AG04450 (cell line): Measurements from ENCODE around the gene RPL36. TPM values are rescaled to one million over a fixed set of nuclear protein-coding genes. Genes with fewer than 3 reads are reported as not detected.

Experiments used
- CTCF ChIA-PET: fragments of 300-600, 350-600 bp; formaldehyde crosslinking; extraction: SDS; loops from one replicate; lab custom pipeline; 2022; ENCODE audit warnings: antibody characterized with exemption, inconsistent platforms; lab: Charles Lee
- POLR2A ChIA-PET: fragments of 350-600 bp; formaldehyde crosslinking; extraction: SDS; loops from one replicate; lab custom pipeline; 2021; ENCODE audit warnings: antibody characterized with exemption, inconsistent platforms; lab: Yijun Ruan, JAX
- DNase-seq: peaks from one replicate; pipeline ENCODE4 v3.0.0-alpha.2; 2011; ENCODE audit warnings: low read depth, low spot score
- H3K27ac ChIP-seq: one replicate; pipeline ENCODE4 v1.5.1; 2012; ENCODE audit warnings: low read depth, low read length, control low read depth
- H3K27me3 ChIP-seq: one replicate; pipeline ENCODE4 v1.6.0; 2012; ENCODE audit warnings: low read length; ENCODE audit not compliant: control insufficient read depth, insufficient read depth
- H3K4me3 ChIP-seq: 2 replicates; pipeline ENCODE4 v1.5.1; 2011; ENCODE audit warnings: mild to moderate bottlenecking, low read depth, low read length, control low read depth
- H3K9me3 ChIP-seq: 2 replicates; pipeline ENCODE4 v1.5.1; 2012; ENCODE audit warnings: low read length; ENCODE audit not compliant: control insufficient read depth, insufficient read depth
- polyA plus RNA-seq: library from polyadenylated mRNA; depleted of rRNA; stranded (reverse); fragments of >200 nt; gene quantifications from 2 replicates; pipeline ENCODE4 v1.2.3, GENCODE V29; 2011
- TF ChIP-seq, protein P1 (sequence below): IDR thresholded peaks from 2 replicates; pipeline ENCODE4 v1.5.1; 2011; ENCODE audit warnings: low read depth, low read length, control low read depth, inconsistent platforms

Gene RPL36
- polyA plus RNA-seq, 1 experiment: 478 TPM

DNA sequence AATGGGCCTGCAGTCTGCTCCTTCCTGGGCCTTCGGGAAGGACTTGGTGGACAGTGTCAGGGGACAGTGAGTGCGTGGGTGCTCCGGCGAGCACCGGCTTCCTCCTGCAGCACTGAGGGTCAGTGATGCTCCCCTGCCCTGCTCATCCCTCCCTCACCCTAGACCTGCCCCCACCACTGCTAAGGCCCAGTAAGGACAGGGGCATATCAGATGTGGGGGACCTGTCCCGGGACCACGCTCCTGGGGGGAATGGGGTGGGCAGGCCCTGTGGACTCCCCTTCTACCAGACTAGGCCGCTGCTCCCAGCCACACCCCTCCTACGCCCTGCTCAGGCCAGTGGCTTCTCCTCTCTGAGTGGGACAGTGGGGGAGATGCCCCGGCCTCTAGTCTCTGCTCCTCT lies 13.0 kb upstream of the RPL36 start:
- H3K9me3 ChIP-seq: peaks cover 4% of the 10 kb centered on the region; the same call in 1 of the 2 replicates
- no peak overlapping the region for H3K4me3 ChIP-seq
- no peak overlapping the region for H3K27ac ChIP-seq
- no peak for DNase-seq
- H3K27me3 ChIP-seq: no peaks in the 10 kb centered on the region
- ChIA-PET POLR2A (no interaction called here), CTCF (interaction anchor here (0.9 kb wide), 1 partner anchor 10 kb away, joined by 3 read pairs; no protein-coding TSS in a partner anchor)
- TF ChIP-seq, protein P1, sequence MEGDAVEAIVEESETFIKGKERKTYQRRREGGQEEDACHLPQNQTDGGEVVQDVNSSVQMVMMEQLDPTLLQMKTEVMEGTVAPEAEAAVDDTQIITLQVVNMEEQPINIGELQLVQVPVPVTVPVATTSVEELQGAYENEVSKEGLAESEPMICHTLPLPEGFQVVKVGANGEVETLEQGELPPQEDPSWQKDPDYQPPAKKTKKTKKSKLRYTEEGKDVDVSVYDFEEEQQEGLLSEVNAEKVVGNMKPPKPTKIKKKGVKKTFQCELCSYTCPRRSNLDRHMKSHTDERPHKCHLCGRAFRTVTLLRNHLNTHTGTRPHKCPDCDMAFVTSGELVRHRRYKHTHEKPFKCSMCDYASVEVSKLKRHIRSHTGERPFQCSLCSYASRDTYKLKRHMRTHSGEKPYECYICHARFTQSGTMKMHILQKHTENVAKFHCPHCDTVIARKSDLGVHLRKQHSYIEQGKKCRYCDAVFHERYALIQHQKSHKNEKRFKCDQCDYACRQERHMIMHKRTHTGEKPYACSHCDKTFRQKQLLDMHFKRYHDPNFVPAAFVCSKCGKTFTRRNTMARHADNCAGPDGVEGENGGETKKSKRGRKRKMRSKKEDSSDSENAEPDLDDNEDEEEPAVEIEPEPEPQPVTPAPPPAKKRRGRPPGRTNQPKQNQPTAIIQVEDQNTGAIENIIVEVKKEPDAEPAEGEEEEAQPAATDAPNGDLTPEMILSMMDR: no peak

DNA sequence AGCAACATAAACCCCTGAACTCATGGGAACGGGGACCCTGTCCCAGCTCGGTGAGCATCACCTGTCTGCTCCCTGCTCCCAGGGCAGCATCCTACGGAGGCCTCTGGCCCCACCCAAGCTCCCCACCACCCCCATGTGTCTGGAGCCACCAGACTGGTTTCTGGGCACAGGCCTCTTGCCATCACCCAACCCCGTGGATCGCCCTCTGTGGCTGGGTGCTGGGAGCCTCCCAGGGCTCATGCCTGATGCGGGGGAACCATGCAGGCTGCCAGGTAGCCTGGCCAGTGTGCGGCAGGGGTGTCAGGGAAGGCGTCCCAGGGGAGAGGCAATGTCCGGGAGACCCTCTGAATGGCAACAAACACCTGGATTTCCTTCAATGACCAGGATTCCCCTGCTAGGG lies 12.5 kb upstream of the RPL36 start:
- Histone ChIP-seq H3K4me3 (no peak overlapping the region), H3K27ac (no peak overlapping the region), H3K27me3 (no peaks in the 10 kb centered on the region), H3K9me3 (peaks cover 4% of the 10 kb centered on the region; the same call in 1 of the 2 replicates)
- CTCF ChIA-PET: no interaction called here
- no peak for DNase-seq
- POLR2A ChIA-PET: no interaction called here
- TF ChIP-seq, protein P1: no peak

DNA sequence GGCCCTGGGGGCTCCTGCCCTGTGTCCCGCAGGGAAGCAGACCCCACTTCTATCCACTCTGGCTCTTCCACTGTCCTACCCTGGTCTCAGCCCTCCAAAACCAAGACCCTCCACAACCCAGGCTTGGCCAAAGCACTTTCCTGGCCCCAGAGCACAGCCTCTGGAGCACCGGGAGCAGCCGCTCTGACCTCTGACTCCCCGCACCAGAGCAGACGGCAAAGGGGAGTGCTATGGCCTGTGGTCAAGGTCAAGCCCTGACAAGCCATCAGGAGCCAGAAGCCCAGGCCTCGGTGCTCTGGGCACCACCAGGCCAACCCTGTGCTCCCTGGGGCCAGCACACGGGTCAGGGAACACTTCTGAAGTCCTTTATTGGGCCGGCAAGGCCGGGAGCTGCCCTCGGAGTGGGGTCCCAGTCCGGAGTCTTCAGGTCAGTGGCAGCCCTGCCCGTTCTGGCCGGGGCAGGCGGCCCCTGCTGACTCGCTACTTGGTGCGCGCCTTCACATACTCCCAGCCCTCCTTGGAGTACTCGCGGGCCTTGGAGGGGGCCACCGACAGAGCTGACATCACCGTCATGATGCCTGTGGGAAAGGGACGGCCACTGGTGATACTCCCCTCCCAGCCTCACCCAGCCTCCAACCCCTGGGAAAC lies 11.9 kb upstream of the RPL36 start:
- Histone ChIP-seq H3K4me3 (no peak overlapping the region), H3K27me3 (no peaks in the 10 kb centered on the region), H3K9me3 (peaks cover 4% of the 10 kb centered on the region; the same call in 1 of the 2 replicates), H3K27ac (no peak overlapping the region)
- CTCF ChIA-PET: no interaction called here
- TF ChIP-seq, protein P1: no peak
- POLR2A ChIA-PET: no interaction called here
- no peak for DNase-seq

DNA sequence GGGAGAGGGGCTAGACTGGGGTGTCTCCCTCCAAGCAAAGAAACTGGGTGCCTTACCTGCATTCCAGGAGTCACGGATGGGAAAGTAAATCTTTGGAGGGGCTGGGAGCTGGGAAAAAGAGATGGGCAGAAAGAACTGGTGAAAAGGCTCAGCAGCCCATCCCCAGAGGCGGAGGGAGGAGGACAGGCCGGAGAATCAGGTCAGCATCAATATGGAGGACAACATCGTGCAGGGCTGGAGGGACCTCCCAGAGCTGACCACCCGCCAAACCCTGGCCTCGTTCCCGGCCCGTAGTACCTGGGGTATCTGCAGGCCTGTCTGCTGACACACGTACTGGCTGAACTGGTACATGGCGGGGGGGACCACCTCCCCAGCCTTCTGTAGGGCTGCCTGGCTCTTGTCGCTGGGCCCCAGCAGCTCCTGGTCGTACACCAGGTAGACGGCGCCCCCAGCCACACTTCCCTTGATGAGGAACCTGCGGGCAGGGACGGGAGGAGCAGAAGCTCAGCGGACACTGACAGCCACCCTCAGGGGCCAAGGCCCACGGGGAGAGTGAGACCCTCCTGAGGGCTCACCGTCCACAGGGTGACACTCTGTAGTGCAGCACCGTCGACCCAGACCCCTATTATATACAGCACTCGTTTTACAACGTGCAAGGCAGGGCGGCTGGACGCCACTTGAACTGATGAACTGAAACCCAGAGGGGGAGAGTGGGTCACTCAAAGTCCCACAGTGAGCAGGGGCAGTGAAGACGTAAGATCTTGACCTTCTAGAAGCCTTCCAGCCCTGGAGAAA lies 10.6 kb upstream of the RPL36 start:
- no peak for DNase-seq
- Histone ChIP-seq H3K9me3 (peaks cover 4% of the 10 kb centered on the region; the same call in 1 of the 2 replicates), H3K4me3 (peak overlapping the region; percentile 96), H3K27me3 (no peaks in the 10 kb centered on the region), H3K27ac (peak overlapping the region; percentile 39)
- CTCF ChIA-PET: no interaction called here
- TF ChIP-seq, protein P1: no peak
- POLR2A ChIA-PET: interaction anchor here (0.7 kb wide), 1 partner anchor 9 kb away, joined by 3 read pairs; no protein-coding TSS in a partner anchor

DNA sequence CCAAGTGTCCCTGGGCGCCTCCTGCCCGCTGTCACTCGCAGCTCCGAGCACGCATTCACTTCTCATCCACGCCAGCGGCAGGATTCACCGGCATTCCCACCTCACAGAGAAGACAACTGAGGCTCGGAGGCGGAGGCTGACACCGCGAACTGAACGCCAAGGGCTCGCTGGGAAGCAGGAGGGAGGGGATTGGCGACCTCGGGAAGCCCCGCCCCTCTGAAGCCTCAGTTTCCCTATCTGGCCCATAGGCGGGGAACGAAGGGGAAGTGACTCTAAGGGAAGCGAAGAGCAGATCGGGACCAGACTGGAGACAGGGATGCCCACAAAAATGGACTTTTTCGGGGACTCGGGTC lies 10.0 kb upstream of the RPL36 start:
- CTCF ChIA-PET: no interaction called here
- H3K4me3 ChIP-seq: peak overlapping the region; percentile 96
- TF ChIP-seq, protein P1: no peak
- peaks cover 4% of the 10 kb centered on the region; the same call in 1 of the 2 replicates for H3K9me3 ChIP-seq
- H3K27me3 ChIP-seq: no peaks in the 10 kb centered on the region
- peak overlapping the region; percentile 39 for H3K27ac ChIP-seq
- POLR2A ChIA-PET: interaction anchor here (0.7 kb wide), 1 partner anchor 10 kb away, joined by 3 read pairs; no protein-coding TSS in a partner anchor
- DNase-seq: no peak
